GM19328 (cell line): ENCODE data around the gene ATP5PD.

ENCODE experiments used
- ATAC-seq: cut with Tn5 transposase; IDR thresholded peaks from one replicate; pipeline ENCODE4 v1.9.1; 2021; ENCODE audit warnings: mild to moderate bottlenecking, moderate library complexity; ENCODE audit not compliant: unreplicated experiment

Gene ATP5PD

GRCh38 chr17:75001915-75002843 lies 44.6 kb downstream of the ATP5PD start:
- no peak for ATAC-seq

- ATAC-seq = no peak
Observed at GRCh38 chr17:74999523-74999922, 47.2 kb downstream of the ATP5PD start.

GRCh38 chr17:74998783-74999182 lies 48.0 kb downstream of the ATP5PD start:
- ATAC-seq = no peak

DNA sequence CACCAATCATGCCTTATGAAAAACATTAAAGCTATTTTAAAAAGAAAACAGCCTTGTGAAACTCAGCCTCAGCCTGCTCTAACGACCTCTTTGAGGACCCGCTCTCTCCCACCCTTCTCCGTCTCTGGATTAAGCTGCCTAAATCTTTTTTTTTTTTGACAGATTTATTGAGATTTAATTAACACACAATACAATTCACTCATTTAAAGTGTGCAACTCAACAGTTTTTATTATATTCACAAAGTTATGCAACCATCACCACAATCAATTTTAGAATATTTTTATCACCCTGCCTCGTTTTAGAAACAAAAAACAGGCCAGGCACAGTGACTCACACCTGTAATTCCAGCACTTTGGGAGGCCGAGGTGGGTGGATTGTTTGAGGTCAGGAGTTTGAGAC lies 50.9 kb downstream of the ATP5PD start:
- ATAC-seq = no peak

DNA sequence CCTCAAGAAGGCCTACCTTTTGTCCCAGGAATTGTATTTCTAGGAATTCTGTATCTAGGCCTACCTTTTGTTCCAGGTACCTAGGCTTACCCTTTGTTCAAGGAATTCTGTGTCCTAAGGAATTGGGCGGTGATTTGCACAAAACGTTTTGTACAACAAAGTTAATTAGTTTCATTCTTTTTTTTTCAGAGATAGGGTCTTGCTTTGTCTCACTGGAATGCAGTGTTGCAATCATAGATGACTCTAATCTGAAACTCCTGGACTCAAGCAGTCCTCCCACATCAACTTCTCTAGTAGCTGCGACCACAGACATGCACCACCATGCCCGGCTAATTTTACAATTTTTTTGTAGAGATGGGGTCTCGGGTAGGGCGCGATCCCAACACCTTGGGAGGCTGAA lies 52.3 kb downstream of the ATP5PD start:
- no peak for ATAC-seq

DNA sequence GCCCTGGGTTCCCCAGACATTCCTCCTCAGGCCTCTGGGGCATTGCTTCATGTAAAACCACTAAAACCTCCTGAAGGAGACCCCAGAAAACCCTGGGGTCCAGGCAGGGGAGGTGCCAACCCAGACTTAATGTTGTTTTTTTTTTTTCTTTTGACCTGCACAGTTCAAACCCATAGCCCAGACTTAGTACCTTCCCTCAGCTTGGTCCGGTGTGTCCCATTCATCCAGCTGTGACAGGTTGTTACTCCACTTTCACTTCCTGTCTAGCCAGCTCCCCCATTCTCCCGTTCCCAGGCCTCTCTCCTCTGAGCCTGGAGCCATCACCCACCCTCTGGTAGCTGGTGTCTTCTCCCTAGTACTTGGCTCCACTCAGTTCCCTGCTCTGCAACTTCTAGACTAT lies 54.5 kb downstream of the ATP5PD start:
- no peak for ATAC-seq

GRCh38 chr17:74990581-74991105 lies 56.1 kb downstream of the ATP5PD start:
- no peak for ATAC-seq
